Endodermal cell (in vitro differentiated cells): ENCODE data around the gene VAV2. TPM values are rescaled to one million over a fixed set of nuclear protein-coding genes. Genes with fewer than 3 reads are reported as not detected.

Experiments
- DNase-seq: peaks from one replicate; pipeline ENCODE4 v3.0.0-alpha.2; 2017
- H3K27ac ChIP-seq: 2 replicates; pipeline ENCODE4 v1.5.1; 2013; ENCODE audit warnings: mild to moderate bottlenecking, low read depth, low read length, moderate library complexity
- H3K27me3 ChIP-seq: 2 replicates; pipeline ENCODE4 v1.6.1; 2013; ENCODE audit warnings: mild to moderate bottlenecking, low read length, moderate library complexity; ENCODE audit not compliant: insufficient read depth, control insufficient read depth, poor library complexity, severe bottlenecking
- H3K36me3 ChIP-seq: 2 replicates; pipeline ENCODE4 v1.7.0; 2013; ENCODE audit warnings: mild to moderate bottlenecking, low read length, moderate library complexity; ENCODE audit not compliant: control insufficient read depth, insufficient read depth
- H3K4me1 ChIP-seq: one replicate; pipeline ENCODE4 v1.7.0; 2013; ENCODE audit warnings: low read length; ENCODE audit not compliant: control insufficient read depth, insufficient read depth
- H3K4me3 ChIP-seq: 2 replicates; pipeline ENCODE4 v1.5.1; 2013; ENCODE audit warnings: mild to moderate bottlenecking, low read length, moderate library complexity
- H3K9ac ChIP-seq: 2 replicates; pipeline ENCODE4 v1.6.1; 2013; ENCODE audit warnings: mild to moderate bottlenecking, low read length, moderate library complexity; ENCODE audit not compliant: poor library complexity, severe bottlenecking; ENCODE audit errors: extremely low read depth
- H3K9me3 ChIP-seq: 2 replicates; pipeline ENCODE4 v1.6.1; 2013; ENCODE audit warnings: mild to moderate bottlenecking, low read length, moderate library complexity; ENCODE audit not compliant: control insufficient read depth
- H3K27ac Mint-ChIP-seq: 2 replicates; pipeline ENCODE4 v1.8.0; 2020; ENCODE audit warnings: mixed read lengths
- H3K27me3 Mint-ChIP-seq: 2 replicates; pipeline ENCODE4 v1.8.0; 2021; ENCODE audit warnings: mild to moderate bottlenecking, mixed read lengths; ENCODE audit not compliant: insufficient read depth
- H3K36me3 Mint-ChIP-seq: 2 replicates; pipeline ENCODE4 v1.8.0; 2020; ENCODE audit warnings: low read depth, mixed read lengths
- H3K4me1 Mint-ChIP-seq: 2 replicates; pipeline ENCODE4 v1.8.0; 2020; ENCODE audit warnings: mixed read lengths
- H3K4me3 Mint-ChIP-seq: 2 replicates; pipeline ENCODE4 v1.8.0; 2020; ENCODE audit warnings: mild to moderate bottlenecking, moderate library complexity, mixed read lengths
- H3K9me3 Mint-ChIP-seq: 2 replicates; pipeline ENCODE4 v1.8.0; 2020; ENCODE audit warnings: mild to moderate bottlenecking, mixed read lengths
- CTCF ChIP-seq: fragments of 200-600 bp; sonication (generic); conservative IDR thresholded peaks from 2 replicates; pipeline ENCODE4 v1.5.0; 2021; ENCODE audit warnings: antibody characterized with exemption, mild to moderate bottlenecking
- WGBS, 2 experiments: methylation state at CpG; one replicate each; pipeline versions ENCODE4 v1.1.5 to v1.1.7; 2013; ENCODE audit warnings: missing lambda C conversion rate in 2 of 2, mixed read lengths in 1 of 2; ENCODE audit not compliant: insufficient coverage in 1 of 2, insufficient read length in 1 of 2; 5-methylcytosine and 5-hydroxymethylcytosine counted together
- total RNA-seq, 2 donors: library from RNA; stranded (reverse); fragmentation: NEBNext Ultra II Directional in 1 of 2; extraction: Animal tissue kit (Norgen Biotek cat#: 25700) in 1 of 2; gene quantifications; 2 replicates in 1 of 2; 3 replicates in 1 of 2; pipeline ENCODE4 v1.2.1, GENCODE V29; 2021

The VAV2 gene
- total RNA-seq, 2 donors from 2014 or later, result 29.8 to 35.9 TPM

- H3K4me1 ChIP-seq, result no peaks in the 10 kb centered on the region
- no peaks in the 10 kb centered on the region for H3K9me3 Mint-ChIP-seq
- no peaks in the 10 kb centered on the region for H3K27me3 Mint-ChIP-seq
- no peak for TF ChIP-seq CTCF
- no peak for DNase-seq
- H3K9me3 ChIP-seq, result no peaks in the 10 kb centered on the region
- H3K9ac ChIP-seq, result no peak overlapping the region
- 93 to 96% methylated on average over 16 to 20 of the region's 20 CpGs for WGBS, 2 experiments
- H3K36me3 Mint-ChIP-seq, result peaks cover 23% of the 10 kb centered on the region
- H3K4me3 ChIP-seq, result no peak overlapping the region
- H3K27ac Mint-ChIP-seq, result peak overlapping the region; percentile 23
- H3K4me1 Mint-ChIP-seq, result no peaks in the 10 kb centered on the region
- no peak overlapping the region for H3K27ac ChIP-seq
- H3K4me3 Mint-ChIP-seq, result no peak overlapping the region
- peaks cover 3% of the 10 kb centered on the region for H3K36me3 ChIP-seq
- no peaks in the 10 kb centered on the region for H3K27me3 ChIP-seq
Measured at GRCh38 chr9:133855802-133856521, 136.2 kb downstream of the VAV2 start.

- no peaks in the 10 kb centered on the region for H3K27me3 Mint-ChIP-seq
- H3K27ac Mint-ChIP-seq, result no peak overlapping the region
- WGBS, 2 experiments, result 93% methylated on average over 13 to 15 of the region's 15 CpGs
- no peaks in the 10 kb centered on the region for H3K4me1 Mint-ChIP-seq
- TF ChIP-seq CTCF, result no peak
- Histone ChIP-seq H3K9me3 (no peaks in the 10 kb centered on the region), H3K4me1 (no peaks in the 10 kb centered on the region), H3K36me3 (peaks cover 3% of the 10 kb centered on the region), H3K27ac (no peak overlapping the region), H3K27me3 (no peaks in the 10 kb centered on the region), H3K4me3 (no peak overlapping the region), H3K9ac (no peak overlapping the region)
- H3K36me3 Mint-ChIP-seq, result peaks cover 18% of the 10 kb centered on the region
- DNase-seq, result no peak
- H3K9me3 Mint-ChIP-seq, result no peaks in the 10 kb centered on the region
- no peak overlapping the region for H3K4me3 Mint-ChIP-seq
Measured at GRCh38 chr9:133855371-133855770, 136.8 kb downstream of the VAV2 start.

- WGBS, 2 experiments, result 94% methylated on average over 4 of the region's 4 CpGs; no CpG with 5 or more reads in 1 of the 2 experiments
- H3K27ac Mint-ChIP-seq, result peak overlapping the region; percentile 65
- H3K4me3 Mint-ChIP-seq, result no peak overlapping the region
Measured at GRCh38 chr9:133854765-133855164, 137.4 kb downstream of the VAV2 start.

More at GRCh38 chr9:133854765-133855164, 137.4 kb downstream of the VAV2 start:
- peak overlapping the region; percentile 36 for H3K27ac ChIP-seq
- no peaks in the 10 kb centered on the region for H3K9me3 ChIP-seq
- no peak overlapping the region for H3K4me3 ChIP-seq
- Mint-ChIP-seq H3K9me3 (no peaks in the 10 kb centered on the region), H3K27me3 (no peaks in the 10 kb centered on the region), H3K4me1 (no peaks in the 10 kb centered on the region), H3K36me3 (peaks cover 15% of the 10 kb centered on the region)
- TF ChIP-seq CTCF, result no peak
- H3K36me3 ChIP-seq, result peaks cover 3% of the 10 kb centered on the region
- no peak overlapping the region for H3K9ac ChIP-seq
- H3K27me3 ChIP-seq, result no peaks in the 10 kb centered on the region
- no peak for DNase-seq
- no peaks in the 10 kb centered on the region for H3K4me1 ChIP-seq
